Endothelial cell of umbilical vein (primary cell): ENCODE measurements around the gene GPR25. TPM values are rescaled to one million over a fixed set of nuclear protein-coding genes. Genes with fewer than 3 reads are reported as not detected.
A peak's percentile ranks its signal among the peaks of the same experiment; 100 is the strongest.

Experiments
- BruUV-seq: library from RNA; stranded (reverse); fragments of 400-500 nt; replicated peaks from 2 replicates; lab custom pipeline; 2021; lab: Mats Ljungman, UMichigan
- CTCF ChIA-PET: fragments of 300-600, 350-600 bp; sonication (Branson Sonifier 250); formaldehyde crosslinking; loops from one replicate; lab custom pipeline; 2021; ENCODE audit warnings: antibody characterized with exemption, inconsistent platforms; lab: Charles Lee
- POLR2A ChIA-PET: fragments of 300-600, 350-600 bp; sonication (Branson Sonifier 250); formaldehyde crosslinking; loops from one replicate; lab custom pipeline; 2021; ENCODE audit warnings: antibody characterized with exemption, inconsistent platforms; lab: Charles Lee
- DNase-seq: peaks from one replicate; pipeline ENCODE4 v3.0.0-alpha.2; 2011; ENCODE audit warnings: low read depth, low spot score
- FAIRE-seq: peaks from 2 replicates; lab custom pipeline; 2011; peaks lifted over from hg19 to GRCh38; lab: Jason Lieb, UNC
- H2AFZ ChIP-seq: 2 replicates; pipeline ENCODE4 v1.6.0; 2012; ENCODE audit warnings: low read depth, low read length, control low read depth, inconsistent platforms
- H3K27ac ChIP-seq: 2 replicates; pipeline ENCODE4 v1.5.1; 2011; ENCODE audit warnings: low read depth, mild to moderate bottlenecking, control low read depth, low read length, moderate library complexity; ENCODE audit not compliant: insufficient read depth
- H3K27me3 ChIP-seq, 2 experiments: 2 replicates each; pipeline versions ENCODE4 v1.6.0 to v1.6.1; 2011; ENCODE audit warnings: low read length in 2 of 2, mixed read lengths in 1 of 2; ENCODE audit not compliant: control insufficient read depth in 2 of 2, insufficient read depth in 2 of 2
- H3K36me3 ChIP-seq, 2 experiments: 2 replicates in 1 of 2; 3 replicates in 1 of 2; pipeline ENCODE4 v1.5.1; 2011; ENCODE audit warnings: low read length in 2 of 2, mild to moderate bottlenecking in 1 of 2, moderate library complexity in 1 of 2; ENCODE audit not compliant: control insufficient read depth in 2 of 2, insufficient read depth in 2 of 2; ENCODE audit errors: extremely low read depth in 1 of 2
- H3K4me1 ChIP-seq: 3 replicates; pipeline ENCODE4 v1.5.1; 2011; ENCODE audit warnings: mild to moderate bottlenecking, low read length; ENCODE audit not compliant: control insufficient read depth, insufficient read depth; ENCODE audit errors: extremely low read depth
- H3K4me2 ChIP-seq: 2 replicates; pipeline ENCODE4 v1.6.1; 2011; ENCODE audit warnings: low read length, control low read depth, mixed read lengths; ENCODE audit not compliant: insufficient read depth
- H3K4me3 ChIP-seq, 3 experiments: fragments of 200-600 bp in 1 of 3; sonication (generic), shearing (Covaris generic) in 1 of 3; replicated peaks in 1 of 3; 2 replicates each; pipeline ENCODE4 v1.5.1; 2011 to 2016; ENCODE audit warnings: control low read depth in 3 of 3, low read length in 3 of 3, mild to moderate bottlenecking in 2 of 3, inconsistent platforms in 1 of 3, low read depth in 1 of 3, moderate library complexity in 1 of 3; ENCODE audit not compliant: insufficient read depth in 1 of 3
- H3K79me2 ChIP-seq: 2 replicates; pipeline ENCODE4 v1.6.0; 2012; ENCODE audit warnings: low read length, inconsistent platforms; ENCODE audit not compliant: control insufficient read depth, insufficient read depth
- H3K9ac ChIP-seq: replicated peaks from 2 replicates; pipeline ENCODE3; 2011; ENCODE audit warnings: low read length, control low read depth; ENCODE audit not compliant: insufficient read depth; ENCODE audit errors: extremely low read depth
- H3K9me1 ChIP-seq: replicated peaks from 3 replicates; pipeline ENCODE4 v1.6.0; 2011; ENCODE audit warnings: mild to moderate bottlenecking, low read length; ENCODE audit not compliant: control insufficient read depth, insufficient read depth; ENCODE audit errors: extremely low read depth
- H3K9me3 ChIP-seq: replicated peaks from 2 replicates; pipeline ENCODE4 v1.5.1; 2012; ENCODE audit warnings: low read length, inconsistent platforms; ENCODE audit not compliant: control insufficient read depth, insufficient read depth
- H4K20me1 ChIP-seq: replicated peaks from 2 replicates; pipeline ENCODE3; 2011; ENCODE audit warnings: mild to moderate bottlenecking, low read length; ENCODE audit not compliant: control insufficient read depth, insufficient read depth; ENCODE audit errors: extremely low read depth
- EZH2 ChIP-seq: IDR thresholded peaks from 2 replicates; pipeline ENCODE4 v1.6.1; 2012; ENCODE audit warnings: borderline replicate concordance, low read depth, mild to moderate bottlenecking, moderate library complexity, low read length, inconsistent platforms; ENCODE audit not compliant: severe bottlenecking
- FOS ChIP-seq: IDR thresholded peaks from 2 replicates; pipeline ENCODE4 v1.6.1; 2011; ENCODE audit warnings: mild to moderate bottlenecking, low read length, moderate library complexity, borderline replicate concordance; ENCODE audit not compliant: insufficient read depth
- GATA2 ChIP-seq: IDR thresholded peaks from 2 replicates; pipeline ENCODE4 v1.7.0; 2011; ENCODE audit warnings: low read depth, mild to moderate bottlenecking, moderate library complexity, mixed read lengths, low read length; ENCODE audit not compliant: insufficient read length, insufficient read depth
- JUN ChIP-seq: IDR thresholded peaks from 2 replicates; pipeline ENCODE4 v1.6.1; 2011; ENCODE audit warnings: borderline replicate concordance, low read depth; ENCODE audit not compliant: insufficient read length, insufficient read depth
- MYC ChIP-seq: IDR thresholded peaks from one replicate; pipeline ENCODE4 v1.6.1; 2011; ENCODE audit warnings: mild to moderate bottlenecking, low read depth, low read length
- POLR2A ChIP-seq: IDR thresholded peaks from 2 replicates; pipeline ENCODE4 v1.6.1; 2012; ENCODE audit warnings: low read depth, mild to moderate bottlenecking, control low read depth, low read length
- POLR2AphosphoS5 ChIP-seq: IDR thresholded peaks from 2 replicates; pipeline ENCODE4 v1.6.1; 2012; ENCODE audit warnings: low read depth, mild to moderate bottlenecking, control low read depth, low read length, moderate library complexity; ENCODE audit not compliant: insufficient read depth
- dilution Hi-C: fragments of 300-500 bp; cut with MboI; formaldehyde crosslinking; loops from one replicate; pipeline ENCODE4 v1.15.0; 2019; ENCODE audit warnings: low sequenced_read_pairs; ENCODE audit not compliant: extremely low pct_ligation_motif_present
- intact Hi-C: fragments of 100-400 bp; cut with micrococcal nuclease; formaldehyde crosslinking; loops from one replicate; pipeline ENCODE4 v1.10.0; 2022
- polyA plus RNA-seq, 4 experiments: library from polyadenylated mRNA; depleted of rRNA in 3 of 4; stranded (reverse) in 3 of 4; unstranded in 1 of 4; fragments of >200 nt; gene quantifications; 2 replicates each; pipeline versions ENCODE4 v1.2.1 to v1.2.3, GENCODE V29; 2011 to 2012; ENCODE audit warnings: missing spikeins in 1 of 4
- total RNA-seq: library from RNA; stranded (reverse); gene quantifications from 2 replicates; pipeline ENCODE4 v1.2.3, GENCODE V29; 2021
- TF ChIP-seq, protein P1 (sequence below), 2 donors: IDR thresholded peaks; 1 replicate in 1 of 2; 2 replicates in 1 of 2; pipeline ENCODE4 v1.5.1; 2011; ENCODE audit warnings: low read length in 2 of 2, mild to moderate bottlenecking in 2 of 2, moderate library complexity in 2 of 2, control low read depth in 1 of 2, inconsistent platforms in 1 of 2, low read depth in 1 of 2; ENCODE audit not compliant: insufficient read depth in 1 of 2; ENCODE audit errors: extremely low read depth in 1 of 2
- TF ChIP-seq, protein P2 (sequence below): IDR thresholded peaks from 2 replicates; pipeline ENCODE4 v1.6.1; 2011; ENCODE audit not compliant: insufficient read depth, insufficient read length

Gene GPR25
- total and polyA plus RNA-seq, 2 donors (not counting 3 experiments of a cell fraction or from before 2014, with no cell fraction given), result not detected

DNA sequence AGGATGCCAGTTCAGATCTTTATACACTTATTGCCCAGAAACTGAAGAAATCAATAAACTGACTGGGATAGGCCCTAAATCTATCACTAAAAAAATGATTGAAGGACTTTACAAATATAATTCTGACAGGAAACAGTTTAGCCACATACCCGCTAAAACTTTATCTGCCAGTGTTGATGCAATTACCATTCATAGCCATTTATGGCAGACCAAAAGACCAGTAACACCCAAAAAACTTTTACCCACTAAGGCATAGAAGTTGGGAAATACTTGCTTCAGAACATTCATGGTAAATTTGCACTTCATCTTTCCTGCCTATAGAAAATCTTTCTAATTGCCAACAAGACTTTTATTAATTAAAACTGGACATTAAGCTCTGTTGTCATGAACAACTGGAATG, 15.0 kb upstream of the GPR25 start:
- dilution Hi-C loops, result no loop called here
- no peaks in the 10 kb centered on the region for H3K4me1 ChIP-seq
- no peak for DNase-seq
- H3K79me2 ChIP-seq, result no peaks in the 10 kb centered on the region
- no peaks in the 10 kb centered on the region for H3K9me3 ChIP-seq
- H3K9ac ChIP-seq, result no peak overlapping the region
- H3K27me3 ChIP-seq, result no peaks in the 10 kb centered on the region
- POLR2A ChIA-PET, result no interaction called here
- H2AFZ ChIP-seq, result no peak overlapping the region
- H3K4me2 ChIP-seq, result no peak overlapping the region
- BruUV-seq, result TSS peak; percentile 30
- H4K20me1 ChIP-seq, result no peaks in the 10 kb centered on the region
- TF ChIP-seq FOS, result no peak
- no peak for TF ChIP-seq MYC
- TF ChIP-seq, protein P1, sequence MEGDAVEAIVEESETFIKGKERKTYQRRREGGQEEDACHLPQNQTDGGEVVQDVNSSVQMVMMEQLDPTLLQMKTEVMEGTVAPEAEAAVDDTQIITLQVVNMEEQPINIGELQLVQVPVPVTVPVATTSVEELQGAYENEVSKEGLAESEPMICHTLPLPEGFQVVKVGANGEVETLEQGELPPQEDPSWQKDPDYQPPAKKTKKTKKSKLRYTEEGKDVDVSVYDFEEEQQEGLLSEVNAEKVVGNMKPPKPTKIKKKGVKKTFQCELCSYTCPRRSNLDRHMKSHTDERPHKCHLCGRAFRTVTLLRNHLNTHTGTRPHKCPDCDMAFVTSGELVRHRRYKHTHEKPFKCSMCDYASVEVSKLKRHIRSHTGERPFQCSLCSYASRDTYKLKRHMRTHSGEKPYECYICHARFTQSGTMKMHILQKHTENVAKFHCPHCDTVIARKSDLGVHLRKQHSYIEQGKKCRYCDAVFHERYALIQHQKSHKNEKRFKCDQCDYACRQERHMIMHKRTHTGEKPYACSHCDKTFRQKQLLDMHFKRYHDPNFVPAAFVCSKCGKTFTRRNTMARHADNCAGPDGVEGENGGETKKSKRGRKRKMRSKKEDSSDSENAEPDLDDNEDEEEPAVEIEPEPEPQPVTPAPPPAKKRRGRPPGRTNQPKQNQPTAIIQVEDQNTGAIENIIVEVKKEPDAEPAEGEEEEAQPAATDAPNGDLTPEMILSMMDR (IDR thresholded peaks at IDR 0.05; ENCODE audit: extremely low read depth in 1 of 2, insufficient read depth in 1 of 2, low read depth in 1 of 2, low read length in 2 of 2), result no peak
- no peak for TF ChIP-seq POLR2AphosphoS5
- TF ChIP-seq, protein P2, sequence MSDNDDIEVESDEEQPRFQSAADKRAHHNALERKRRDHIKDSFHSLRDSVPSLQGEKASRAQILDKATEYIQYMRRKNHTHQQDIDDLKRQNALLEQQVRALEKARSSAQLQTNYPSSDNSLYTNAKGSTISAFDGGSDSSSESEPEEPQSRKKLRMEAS, result no peak
- no peak for TF ChIP-seq EZH2
- TF ChIP-seq GATA2, result no peak
- TF ChIP-seq POLR2A, result no peak
- TF ChIP-seq JUN, result no peak
- intact Hi-C loops, result no loop called here
- no peak for FAIRE-seq
- peaks cover 8 to 20% of the 10 kb centered on the region in 2 experiments for H3K36me3 ChIP-seq
- no peak overlapping the region for H3K4me3 ChIP-seq
- CTCF ChIA-PET, result no interaction called here
- H3K9me1 ChIP-seq, result no peaks in the 10 kb centered on the region
- no peak overlapping the region for H3K27ac ChIP-seq
